Measurements from ENCODE around the gene TEPSIN.

The TEPSIN gene

GRCh38 chr17:81242421-81243332, 3.8 kb upstream of the TEPSIN start:
- Histone ChIP-seq H3K4me1 (ENCODE audit: control extremely low read depth in 1 of 4, control insufficient read depth in 4 of 4, insufficient read depth in 4 of 4, low read length in 3 of 4) (peaks cover 6 to 40% (median 33%) of the 10 kb centered on the region in 4 experiments), H3K36me3 (ENCODE audit: control insufficient read depth in 4 of 4, insufficient read depth in 4 of 4, low read length in 3 of 4) (peaks cover 0 to 35% (median 18%) of the 10 kb centered on the region in 4 experiments), H3K27ac (ENCODE audit: insufficient read depth in 1 of 2, low read depth in 1 of 2, low read length in 2 of 2, poor library complexity in 1 of 2, severe bottlenecking in 2 of 2) (no peak overlapping the region), H3K27me3 (replicated peaks in 2 of 5; ENCODE audit: control insufficient read depth in 4 of 5, insufficient read depth in 5 of 5, low read length in 4 of 5) (no peaks in the 10 kb centered on the region), H3K4me3 (ENCODE audit: control insufficient read depth in 1 of 7, extremely low read depth in 1 of 7, insufficient read depth in 4 of 7, low read depth in 2 of 7, low read length in 6 of 7) (no peak overlapping the region), H3K9me3 (ENCODE audit: control extremely low read depth in 1 of 5, control insufficient read depth in 4 of 5, insufficient read depth in 2 of 5, low read depth in 1 of 5, low read length in 4 of 5) (no peaks in the 10 kb centered on the region)
- ChIA-PET CTCF (interaction anchor here (0.9 to 1.9 kb wide), 3 partner anchors 16 to 101 kb away, joined by 3 to 11 read pairs (median 4); no protein-coding TSS in a partner anchor), POLR2A (no interaction called here)
- DNase-seq, result peak in 2 of 3 donors; percentile 34 to 36
- 80% methylated on average over 20 of the region's 33 CpGs for WGBS (ENCODE audit: insufficient coverage)

GRCh38 chr17:81241648-81242420, 3.0 kb upstream of the TEPSIN start:
- ChIA-PET CTCF (interaction anchor here (0.9 to 1.9 kb wide), 4 partner anchors 15 to 100 kb away, joined by 3 to 11 read pairs (median 4); no protein-coding TSS in a partner anchor), POLR2A (no interaction called here)
- Histone ChIP-seq H3K9me3 (ENCODE audit: control extremely low read depth in 1 of 5, control insufficient read depth in 4 of 5, insufficient read depth in 2 of 5, low read depth in 1 of 5, low read length in 4 of 5) (no peaks in the 10 kb centered on the region), H3K4me3 (ENCODE audit: control insufficient read depth in 1 of 7, extremely low read depth in 1 of 7, insufficient read depth in 4 of 7, low read depth in 2 of 7, low read length in 6 of 7) (no peak overlapping the region), H3K27me3 (replicated peaks in 2 of 5; ENCODE audit: control insufficient read depth in 4 of 5, insufficient read depth in 5 of 5, low read length in 4 of 5) (no peaks in the 10 kb centered on the region), H3K36me3 (ENCODE audit: control insufficient read depth in 4 of 4, insufficient read depth in 4 of 4, low read length in 3 of 4) (peaks cover 0 to 35% (median 15%) of the 10 kb centered on the region in 4 experiments), H3K4me1 (ENCODE audit: control extremely low read depth in 1 of 4, control insufficient read depth in 4 of 4, insufficient read depth in 4 of 4, low read length in 3 of 4) (peaks cover 6 to 47% (median 38%) of the 10 kb centered on the region in 4 experiments), H3K27ac (ENCODE audit: insufficient read depth in 1 of 2, low read depth in 1 of 2, low read length in 2 of 2, poor library complexity in 1 of 2, severe bottlenecking in 2 of 2) (no peak overlapping the region)
- DNase-seq, result peak; percentile 50 to 77 (median 76)
- 38% methylated on average over 19 of the region's 26 CpGs for WGBS (ENCODE audit: insufficient coverage)

- no peak overlapping the region for H3K27ac ChIP-seq (ENCODE audit: insufficient read depth in 1 of 2, low read depth in 1 of 2, low read length in 2 of 2, poor library complexity in 1 of 2, severe bottlenecking in 2 of 2)
- peaks cover 6 to 47% (median 38%) of the 10 kb centered on the region in 4 experiments for H3K4me1 ChIP-seq (ENCODE audit: control extremely low read depth in 1 of 4, control insufficient read depth in 4 of 4, insufficient read depth in 4 of 4, low read length in 3 of 4)
- no peaks in the 10 kb centered on the region for H3K9me3 ChIP-seq (ENCODE audit: control extremely low read depth in 1 of 5, control insufficient read depth in 4 of 5, insufficient read depth in 2 of 5, low read depth in 1 of 5, low read length in 4 of 5)
- DNase-seq, result no peak
- POLR2A ChIA-PET, result no interaction called here
- 97% methylated on average over 8 of the region's 10 CpGs for WGBS (ENCODE audit: insufficient coverage)
- CTCF ChIA-PET, result interaction anchor here (1.3 to 1.9 kb wide), 4 partner anchors 41 to 99 kb away, joined by 4 to 9 read pairs (median 4); no protein-coding TSS in a partner anchor
- H3K27me3 ChIP-seq (replicated peaks in 2 of 5; ENCODE audit: control insufficient read depth in 4 of 5, insufficient read depth in 5 of 5, low read length in 4 of 5), result no peaks in the 10 kb centered on the region
- H3K36me3 ChIP-seq (ENCODE audit: control insufficient read depth in 4 of 4, insufficient read depth in 4 of 4, low read length in 3 of 4), result peaks cover 0 to 36% (median 16%) of the 10 kb centered on the region in 4 experiments
- no peak overlapping the region for H3K4me3 ChIP-seq (ENCODE audit: control insufficient read depth in 1 of 7, extremely low read depth in 1 of 7, insufficient read depth in 4 of 7, low read depth in 2 of 7, low read length in 6 of 7)
Observed at GRCh38 chr17:81241203-81241602, 2.3 kb upstream of the TEPSIN start.

DNA sequence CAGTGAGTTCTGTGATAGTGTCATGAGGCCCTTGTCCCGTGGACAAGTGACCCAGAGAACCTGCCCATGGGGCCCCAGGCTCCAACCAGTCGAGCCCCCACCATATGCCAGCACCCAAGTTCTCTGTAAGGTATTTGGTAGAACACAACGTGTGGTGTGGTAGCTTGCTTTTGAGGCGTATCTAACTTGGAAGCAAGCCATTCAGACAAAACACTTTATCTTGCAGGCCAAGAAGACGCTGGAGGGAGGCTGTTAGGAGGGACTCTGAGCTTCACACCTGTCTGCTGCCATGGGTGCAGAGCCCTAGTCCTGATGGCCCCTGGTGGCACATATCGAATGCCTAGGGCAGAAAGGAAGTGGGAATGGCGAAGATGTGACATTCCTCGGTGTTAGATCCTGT, 1.9 kb upstream of the TEPSIN start:
- Histone ChIP-seq H3K4me1 (ENCODE audit: control extremely low read depth in 1 of 4, control insufficient read depth in 4 of 4, insufficient read depth in 4 of 4, low read length in 3 of 4) (peaks cover 6 to 47% (median 38%) of the 10 kb centered on the region in 4 experiments), H3K36me3 (ENCODE audit: control insufficient read depth in 4 of 4, insufficient read depth in 4 of 4, low read length in 3 of 4) (peaks cover 0 to 35% (median 16%) of the 10 kb centered on the region in 4 experiments), H3K4me3 (ENCODE audit: control insufficient read depth in 1 of 7, extremely low read depth in 1 of 7, insufficient read depth in 4 of 7, low read depth in 2 of 7, low read length in 6 of 7) (peak overlapping the region in 3 of 7 experiments; percentile 89 to 95 (median 94)), H3K9me3 (ENCODE audit: control extremely low read depth in 1 of 5, control insufficient read depth in 4 of 5, insufficient read depth in 2 of 5, low read depth in 1 of 5, low read length in 4 of 5) (no peaks in the 10 kb centered on the region), H3K27ac (ENCODE audit: insufficient read depth in 1 of 2, low read depth in 1 of 2, low read length in 2 of 2, poor library complexity in 1 of 2, severe bottlenecking in 2 of 2) (no peak overlapping the region), H3K27me3 (replicated peaks in 2 of 5; ENCODE audit: control insufficient read depth in 4 of 5, insufficient read depth in 5 of 5, low read length in 4 of 5) (no peaks in the 10 kb centered on the region)
- ChIA-PET CTCF (interaction anchor here (1.0 to 1.4 kb wide), 4 partner anchors 14 to 98 kb away, joined by 3 to 9 read pairs (median 4); no protein-coding TSS in a partner anchor), POLR2A (no interaction called here)
- no peak for DNase-seq
- WGBS (ENCODE audit: insufficient coverage), result 98% methylated on average over 5 of the region's 8 CpGs

GRCh38 chr17:81239714-81240555, 1.1 kb upstream of the TEPSIN start:
- POLR2A ChIA-PET, result interaction anchor here (1.0 kb wide), 1 partner anchor 17 kb away, joined by 3 read pairs; no protein-coding TSS in a partner anchor
- WGBS (ENCODE audit: insufficient coverage), result 24% methylated on average over 35 of the region's 37 CpGs
- Histone ChIP-seq H3K4me3 (ENCODE audit: control insufficient read depth in 1 of 7, extremely low read depth in 1 of 7, insufficient read depth in 4 of 7, low read depth in 2 of 7, low read length in 6 of 7) (peak overlapping the region; percentile 79 to 95 (median 89)), H3K9me3 (ENCODE audit: control extremely low read depth in 1 of 5, control insufficient read depth in 4 of 5, insufficient read depth in 2 of 5, low read depth in 1 of 5, low read length in 4 of 5) (no peaks in the 10 kb centered on the region), H3K36me3 (ENCODE audit: control insufficient read depth in 4 of 4, insufficient read depth in 4 of 4, low read length in 3 of 4) (peaks cover 0 to 28% (median 16%) of the 10 kb centered on the region in 4 experiments), H3K27ac (ENCODE audit: insufficient read depth in 1 of 2, low read depth in 1 of 2, low read length in 2 of 2, poor library complexity in 1 of 2, severe bottlenecking in 2 of 2) (peak overlapping the region; percentile 54 to 82), H3K27me3 (replicated peaks in 2 of 5; ENCODE audit: control insufficient read depth in 4 of 5, insufficient read depth in 5 of 5, low read length in 4 of 5) (no peaks in the 10 kb centered on the region), H3K4me1 (ENCODE audit: control extremely low read depth in 1 of 4, control insufficient read depth in 4 of 4, insufficient read depth in 4 of 4, low read length in 3 of 4) (peaks cover 6 to 47% (median 38%) of the 10 kb centered on the region in 4 experiments)
- DNase-seq, result peak in 2 of 3 donors; percentile 55 to 59
- CTCF ChIA-PET, result interaction anchor here (0.9 to 2.0 kb wide), 7 partner anchors 13 to 98 kb away, joined by 3 to 9 read pairs (median 4); no protein-coding TSS in a partner anchor

GRCh38 chr17:81238490-81238814, 403 bp downstream of the TEPSIN start:
- POLR2A ChIA-PET, result interaction anchor here (0.6 to 1.2 kb wide), 5 partner anchors 14 to 686 kb away, joined by 3 to 4 read pairs (median 3); no protein-coding TSS in a partner anchor
- peaks cover 6 to 47% (median 38%) of the 10 kb centered on the region in 4 experiments for H3K4me1 ChIP-seq (ENCODE audit: control extremely low read depth in 1 of 4, control insufficient read depth in 4 of 4, insufficient read depth in 4 of 4, low read length in 3 of 4)
- H3K9me3 ChIP-seq (ENCODE audit: control extremely low read depth in 1 of 5, control insufficient read depth in 4 of 5, insufficient read depth in 2 of 5, low read depth in 1 of 5, low read length in 4 of 5), result no peaks in the 10 kb centered on the region
- CTCF ChIA-PET, result interaction anchor here (0.8 to 2.0 kb wide), 5 partner anchors 8 to 98 kb away, joined by 3 to 7 read pairs (median 3); no protein-coding TSS in a partner anchor
- WGBS (ENCODE audit: insufficient coverage), result 2% methylated on average over 26 of the region's 26 CpGs
- no peaks in the 10 kb centered on the region for H3K27me3 ChIP-seq (replicated peaks in 2 of 5; ENCODE audit: control insufficient read depth in 4 of 5, insufficient read depth in 5 of 5, low read length in 4 of 5)
- peaks cover 0 to 31% (median 17%) of the 10 kb centered on the region in 4 experiments for H3K36me3 ChIP-seq (ENCODE audit: control insufficient read depth in 4 of 4, insufficient read depth in 4 of 4, low read length in 3 of 4)
- H3K27ac ChIP-seq (ENCODE audit: insufficient read depth in 1 of 2, low read depth in 1 of 2, low read length in 2 of 2, poor library complexity in 1 of 2, severe bottlenecking in 2 of 2), result peak overlapping the region; percentile 66 to 85
- peak overlapping the region; percentile 79 to 95 (median 89) for H3K4me3 ChIP-seq (ENCODE audit: control insufficient read depth in 1 of 7, extremely low read depth in 1 of 7, insufficient read depth in 4 of 7, low read depth in 2 of 7, low read length in 6 of 7)
- DNase-seq, result no peak
